A673 (cell line): ENCODE data around the gene C6orf62.

Experiments
- EZH2 ChIP-seq: fragments of 200-600 bp; sonication (generic); IDR thresholded peaks from 2 replicates; pipeline ENCODE4 v1.6.1; 2017; ENCODE audit warnings: borderline replicate concordance, low read depth, mild to moderate bottlenecking, mixed read lengths, antibody characterized with exemption, low read length; ENCODE audit not compliant: poor library complexity, severe bottlenecking
- TF ChIP-seq, protein P1 (sequence below): fragments of 300-800, 200-600 bp; sonication (generic); conservative IDR thresholded peaks from 2 replicates; pipeline ENCODE4 v1.5.1; 2017; ENCODE audit warnings: low read depth, mild to moderate bottlenecking, antibody characterized with exemption, low read length, moderate library complexity, mixed read lengths

DNA sequence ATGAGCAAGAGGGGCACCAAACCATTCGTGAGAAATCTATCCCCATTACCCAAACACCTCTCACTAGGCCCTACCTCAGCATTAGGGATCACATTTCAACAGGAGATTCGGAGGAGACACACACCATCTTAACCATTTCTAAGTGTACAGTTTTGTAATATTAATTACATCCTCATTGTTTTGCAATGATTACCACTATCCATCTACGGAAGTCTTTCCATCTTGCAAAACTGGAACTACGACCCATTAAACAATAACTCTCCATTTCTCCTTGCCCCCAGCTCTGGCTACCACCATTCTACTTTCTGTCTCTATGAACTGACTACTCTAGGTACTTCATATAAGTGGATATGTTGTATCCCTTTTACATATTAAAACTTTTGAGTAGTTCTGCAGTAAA, 32.0 kb downstream of the C6orf62 start:
- TF ChIP-seq, protein P1, sequence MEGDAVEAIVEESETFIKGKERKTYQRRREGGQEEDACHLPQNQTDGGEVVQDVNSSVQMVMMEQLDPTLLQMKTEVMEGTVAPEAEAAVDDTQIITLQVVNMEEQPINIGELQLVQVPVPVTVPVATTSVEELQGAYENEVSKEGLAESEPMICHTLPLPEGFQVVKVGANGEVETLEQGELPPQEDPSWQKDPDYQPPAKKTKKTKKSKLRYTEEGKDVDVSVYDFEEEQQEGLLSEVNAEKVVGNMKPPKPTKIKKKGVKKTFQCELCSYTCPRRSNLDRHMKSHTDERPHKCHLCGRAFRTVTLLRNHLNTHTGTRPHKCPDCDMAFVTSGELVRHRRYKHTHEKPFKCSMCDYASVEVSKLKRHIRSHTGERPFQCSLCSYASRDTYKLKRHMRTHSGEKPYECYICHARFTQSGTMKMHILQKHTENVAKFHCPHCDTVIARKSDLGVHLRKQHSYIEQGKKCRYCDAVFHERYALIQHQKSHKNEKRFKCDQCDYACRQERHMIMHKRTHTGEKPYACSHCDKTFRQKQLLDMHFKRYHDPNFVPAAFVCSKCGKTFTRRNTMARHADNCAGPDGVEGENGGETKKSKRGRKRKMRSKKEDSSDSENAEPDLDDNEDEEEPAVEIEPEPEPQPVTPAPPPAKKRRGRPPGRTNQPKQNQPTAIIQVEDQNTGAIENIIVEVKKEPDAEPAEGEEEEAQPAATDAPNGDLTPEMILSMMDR = no peak
- no peak for TF ChIP-seq EZH2
